Measurements from ENCODE around the gene ZGPAT. TPM values are rescaled to one million over a fixed set of nuclear protein-coding genes. Genes with fewer than 3 reads are reported as not detected.

The ZGPAT gene
- total RNA-seq, 4 donors from 2014 or later, result 22.5 to 38.9 (median 28.6) TPM

DNA sequence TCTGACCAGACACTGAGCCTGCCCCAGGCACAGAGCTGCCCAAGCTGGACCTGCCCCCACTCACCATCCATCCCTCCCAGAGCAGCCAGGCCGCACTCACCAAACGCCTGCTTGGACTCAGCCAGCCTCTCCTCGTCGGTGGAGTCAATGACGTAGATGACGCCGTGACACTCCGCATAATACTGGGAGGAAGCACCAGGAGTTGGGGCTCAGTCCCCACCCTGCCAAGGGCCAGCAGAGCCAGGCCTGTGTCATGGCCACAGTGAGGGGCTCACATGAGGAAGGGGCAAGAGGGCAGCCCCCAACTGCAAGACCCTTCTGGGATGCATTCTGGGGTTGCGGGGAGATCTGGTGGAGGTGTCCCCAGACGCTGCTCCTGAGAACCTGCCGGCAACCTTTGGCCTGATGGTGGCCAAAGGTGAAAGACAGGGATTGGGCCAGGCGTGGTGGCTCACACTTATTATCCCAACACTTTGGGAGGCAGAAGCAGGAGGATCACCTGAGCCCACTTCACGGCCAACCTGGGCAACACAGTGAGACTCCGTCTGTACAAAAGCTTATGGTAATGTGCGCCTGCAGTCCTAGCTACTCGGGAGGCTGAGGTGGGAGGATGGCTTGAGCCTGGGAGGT, 5.7 kb upstream of the ZGPAT start:
- no peaks in the 10 kb centered on the region for H3K27me3 ChIP-seq
- H3K27ac ChIP-seq (replicated peaks in 1 of 4), result peak overlapping the region in 1 of 4 donors; percentile 3
- intact Hi-C loops (cut with DNase I), result no loop called here
- no peak for DNase-seq (ENCODE audit: extremely low spot score)
- peaks cover 41 to 62% (median 45%) of the 10 kb centered on the region in 4 donors for H3K4me1 ChIP-seq
- H3K4me3 ChIP-seq, result no peak overlapping the region
- TF ChIP-seq, protein P1, sequence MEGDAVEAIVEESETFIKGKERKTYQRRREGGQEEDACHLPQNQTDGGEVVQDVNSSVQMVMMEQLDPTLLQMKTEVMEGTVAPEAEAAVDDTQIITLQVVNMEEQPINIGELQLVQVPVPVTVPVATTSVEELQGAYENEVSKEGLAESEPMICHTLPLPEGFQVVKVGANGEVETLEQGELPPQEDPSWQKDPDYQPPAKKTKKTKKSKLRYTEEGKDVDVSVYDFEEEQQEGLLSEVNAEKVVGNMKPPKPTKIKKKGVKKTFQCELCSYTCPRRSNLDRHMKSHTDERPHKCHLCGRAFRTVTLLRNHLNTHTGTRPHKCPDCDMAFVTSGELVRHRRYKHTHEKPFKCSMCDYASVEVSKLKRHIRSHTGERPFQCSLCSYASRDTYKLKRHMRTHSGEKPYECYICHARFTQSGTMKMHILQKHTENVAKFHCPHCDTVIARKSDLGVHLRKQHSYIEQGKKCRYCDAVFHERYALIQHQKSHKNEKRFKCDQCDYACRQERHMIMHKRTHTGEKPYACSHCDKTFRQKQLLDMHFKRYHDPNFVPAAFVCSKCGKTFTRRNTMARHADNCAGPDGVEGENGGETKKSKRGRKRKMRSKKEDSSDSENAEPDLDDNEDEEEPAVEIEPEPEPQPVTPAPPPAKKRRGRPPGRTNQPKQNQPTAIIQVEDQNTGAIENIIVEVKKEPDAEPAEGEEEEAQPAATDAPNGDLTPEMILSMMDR (IDR thresholded peaks at IDR 0.05), result no peak
- TF ChIP-seq POLR2AphosphoS5 (IDR thresholded peaks at IDR 0.05) (no peak), EP300 (IDR thresholded peaks at IDR 0.05) (no peak)
- no peaks in the 10 kb centered on the region for H3K9me3 ChIP-seq
- peaks cover 19 to 68% (median 57%) of the 10 kb centered on the region in 4 donors for H3K36me3 ChIP-seq
- 90% methylated on average over 3 of the region's 16 CpGs for WGBS

GRCh38 chr20:63702751-63703470, 4.9 kb upstream of the ZGPAT start:
- 78% methylated on average over 4 of the region's 13 CpGs for WGBS
- intact Hi-C loops (cut with DNase I), result no loop called here
- no peak overlapping the region for H3K27ac ChIP-seq (replicated peaks in 1 of 4)
- no peak for DNase-seq (ENCODE audit: extremely low spot score)
- no peaks in the 10 kb centered on the region for H3K27me3 ChIP-seq
- H3K4me1 ChIP-seq, result peaks cover 33 to 57% (median 38%) of the 10 kb centered on the region in 4 donors
- H3K4me3 ChIP-seq, result no peak overlapping the region
- peaks cover 19 to 62% (median 57%) of the 10 kb centered on the region in 4 donors for H3K36me3 ChIP-seq
- no peaks in the 10 kb centered on the region for H3K9me3 ChIP-seq
- TF ChIP-seq POLR2AphosphoS5 (IDR thresholded peaks at IDR 0.05) (no peak), EP300 (IDR thresholded peaks at IDR 0.05) (no peak), POLR2A (IDR thresholded peaks at IDR 0.05; ENCODE audit: low read depth) (no peak)
- TF ChIP-seq, protein P1 (IDR thresholded peaks at IDR 0.05), result no peak

- WGBS, result 88% methylated on average over 11 of the region's 15 CpGs
- TF ChIP-seq POLR2AphosphoS5 (IDR thresholded peaks at IDR 0.05), result no peak
- no peak for TF ChIP-seq EP300 (IDR thresholded peaks at IDR 0.05)
- TF ChIP-seq, protein P1 (IDR thresholded peaks at IDR 0.05), result no peak
- TF ChIP-seq POLR2A (IDR thresholded peaks at IDR 0.05; ENCODE audit: low read depth), result no peak
- Histone ChIP-seq H3K4me1 (peaks cover 30 to 55% (median 36%) of the 10 kb centered on the region in 4 donors), H3K27ac (replicated peaks in 1 of 4) (no peak overlapping the region), H3K9me3 (no peaks in the 10 kb centered on the region), H3K36me3 (peaks cover 19 to 61% (median 56%) of the 10 kb centered on the region in 4 donors), H3K4me3 (no peak overlapping the region), H3K27me3 (no peaks in the 10 kb centered on the region)
- intact Hi-C loops (cut with DNase I), result no loop called here
- DNase-seq (ENCODE audit: extremely low spot score), result no peak
Observed at GRCh38 chr20:63703471-63703975, 4.3 kb upstream of the ZGPAT start.

GRCh38 chr20:63703976-63704748, 3.7 kb upstream of the ZGPAT start:
- WGBS, result 89% methylated on average over 9 of the region's 11 CpGs
- Histone ChIP-seq H3K4me1 (peaks cover 30 to 55% (median 36%) of the 10 kb centered on the region in 4 donors), H3K27me3 (no peaks in the 10 kb centered on the region), H3K4me3 (no peak overlapping the region), H3K9me3 (no peaks in the 10 kb centered on the region), H3K36me3 (peaks cover 19 to 64% (median 59%) of the 10 kb centered on the region in 4 donors), H3K27ac (replicated peaks in 1 of 4) (no peak overlapping the region)
- no peak for DNase-seq (ENCODE audit: extremely low spot score)
- intact Hi-C loops (cut with DNase I), result no loop called here
- TF ChIP-seq POLR2AphosphoS5 (IDR thresholded peaks at IDR 0.05) (no peak), POLR2A (IDR thresholded peaks at IDR 0.05; ENCODE audit: low read depth) (no peak)
